PC-9 (cell line): ENCODE data around the gene MB21D2.

ENCODE experiments used
- CTCF ChIP-seq: fragments of 200-600 bp; sonication (generic); conservative IDR thresholded peaks from 2 replicates; pipeline ENCODE4 v1.6.1; 2017; ENCODE audit warnings: mixed run types, antibody characterized with exemption, mild to moderate bottlenecking, moderate library complexity
- EZH2 ChIP-seq: fragments of 200-600 bp; sonication (generic); IDR thresholded peaks from 2 replicates; pipeline ENCODE4 v1.8.0; 2017; ENCODE audit warnings: antibody characterized with exemption, low read depth

GRCh38 chr3:192817053-192817452, 100.6 kb downstream of the MB21D2 start:
- TF ChIP-seq CTCF (no peak), EZH2 (no peak)
